IPS-18a (cell line): ENCODE measurements around the gene CCL8.

ENCODE experiments used
- H3K27ac ChIP-seq: one replicate; pipeline ENCODE4 v1.5.1; 2013; ENCODE audit warnings: low read length
- H3K27me3 ChIP-seq: one replicate; pipeline ENCODE4 v1.6.1; 2013; ENCODE audit warnings: mild to moderate bottlenecking, low read length; ENCODE audit not compliant: control insufficient read depth, insufficient read depth
- H3K36me3 ChIP-seq: one replicate; pipeline ENCODE4 v1.6.1; 2013; ENCODE audit warnings: low read depth, low read length; ENCODE audit not compliant: control insufficient read depth
- H3K4me1 ChIP-seq: one replicate; pipeline ENCODE4 v1.6.1; 2013; ENCODE audit warnings: low read depth, low read length; ENCODE audit not compliant: control insufficient read depth
- H3K4me3 ChIP-seq: one replicate; pipeline ENCODE4 v1.5.1; 2013; ENCODE audit warnings: low read length
- H3K9ac ChIP-seq: one replicate; pipeline ENCODE4 v1.6.1; 2013; ENCODE audit warnings: mild to moderate bottlenecking, low read length, moderate library complexity
- H3K9me3 ChIP-seq: one replicate; pipeline ENCODE4 v1.6.1; 2013; ENCODE audit warnings: low read depth, low read length; ENCODE audit not compliant: control insufficient read depth

Gene CCL8

DNA sequence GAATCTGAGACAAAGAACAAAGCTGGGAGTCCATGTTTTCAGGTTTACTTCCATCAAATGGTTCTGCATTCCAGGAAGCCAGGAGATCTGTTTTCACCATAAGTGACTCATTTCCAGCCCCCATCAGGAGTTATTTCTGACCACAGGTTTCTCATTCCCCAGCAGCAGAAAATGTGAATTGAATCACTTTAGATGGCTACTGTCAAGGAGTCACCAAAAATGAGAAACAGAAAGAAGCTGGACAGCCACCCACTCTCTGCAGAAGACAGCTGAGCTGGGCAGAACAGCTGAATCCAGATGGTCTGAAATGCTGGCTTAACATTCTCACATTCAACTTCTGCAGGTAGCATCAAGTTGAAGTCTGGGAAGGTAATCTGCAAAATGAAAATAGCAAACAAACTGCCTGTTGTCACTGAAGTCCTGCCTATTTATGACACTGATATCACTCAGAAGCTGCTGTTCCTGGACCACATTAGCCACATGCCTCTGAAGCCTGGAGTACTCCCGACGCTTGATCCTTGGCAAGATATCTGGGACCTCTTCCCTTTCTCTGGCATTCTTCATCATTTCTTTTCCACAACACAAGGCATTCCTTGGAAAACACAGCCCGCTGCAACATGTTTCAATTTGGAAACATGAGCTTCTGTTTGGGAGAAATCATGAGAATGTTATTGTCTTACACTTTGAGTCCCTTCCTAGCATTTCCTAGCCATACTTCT is 18.4 kb upstream of the CCL8 start:
- H3K9ac ChIP-seq: no peak overlapping the region
- H3K36me3 ChIP-seq: no peaks in the 10 kb centered on the region
- no peak overlapping the region for H3K4me3 ChIP-seq
- no peaks in the 10 kb centered on the region for H3K9me3 ChIP-seq
- H3K27ac ChIP-seq: no peak overlapping the region
- H3K4me1 ChIP-seq: peaks cover 3% of the 10 kb centered on the region
- peaks cover 9% of the 10 kb centered on the region for H3K27me3 ChIP-seq

- Histone ChIP-seq H3K4me1 (peaks cover 3% of the 10 kb centered on the region), H3K9ac (no peak overlapping the region), H3K27ac (no peak overlapping the region), H3K9me3 (no peaks in the 10 kb centered on the region), H3K27me3 (peaks cover 9% of the 10 kb centered on the region), H3K36me3 (no peaks in the 10 kb centered on the region), H3K4me3 (no peak overlapping the region)
Observed at GRCh38 chr17:34301986-34302385, 17.2 kb upstream of the CCL8 start.

GRCh38 chr17:34302636-34303035 is 16.6 kb upstream of the CCL8 start:
- Histone ChIP-seq H3K9me3 (no peaks in the 10 kb centered on the region), H3K27ac (no peak overlapping the region)

GRCh38 chr17:34303606-34304005 is 15.6 kb upstream of the CCL8 start:
- H3K4me3 ChIP-seq: no peak overlapping the region
- H3K27me3 ChIP-seq: peaks cover 6% of the 10 kb centered on the region
- H3K4me1 ChIP-seq: peaks cover under 1% of the 10 kb centered on the region
- H3K9me3 ChIP-seq: no peaks in the 10 kb centered on the region
- H3K9ac ChIP-seq: no peak overlapping the region
- no peaks in the 10 kb centered on the region for H3K36me3 ChIP-seq
- no peak overlapping the region for H3K27ac ChIP-seq

More at GRCh38 chr17:34302636-34303035, 16.6 kb upstream of the CCL8 start:
- H3K9ac ChIP-seq: no peak overlapping the region
- peaks cover 3% of the 10 kb centered on the region for H3K4me1 ChIP-seq
- no peak overlapping the region for H3K4me3 ChIP-seq
- no peaks in the 10 kb centered on the region for H3K36me3 ChIP-seq
- H3K27me3 ChIP-seq: peaks cover 9% of the 10 kb centered on the region

GRCh38 chr17:34305061-34305460 is 14.2 kb upstream of the CCL8 start:
- no peak overlapping the region for H3K9ac ChIP-seq

GRCh38 chr17:34305606-34306005 is 13.6 kb upstream of the CCL8 start:
- no peaks in the 10 kb centered on the region for H3K4me1 ChIP-seq
- H3K9me3 ChIP-seq: no peaks in the 10 kb centered on the region
- no peak overlapping the region for H3K9ac ChIP-seq
- H3K27ac ChIP-seq: no peak overlapping the region
- no peaks in the 10 kb centered on the region for H3K36me3 ChIP-seq
- no peak overlapping the region for H3K4me3 ChIP-seq
- no peaks in the 10 kb centered on the region for H3K27me3 ChIP-seq

More at GRCh38 chr17:34305061-34305460, 14.2 kb upstream of the CCL8 start:
- Histone ChIP-seq H3K27me3 (no peaks in the 10 kb centered on the region), H3K27ac (no peak overlapping the region), H3K9me3 (no peaks in the 10 kb centered on the region), H3K4me1 (no peaks in the 10 kb centered on the region), H3K36me3 (no peaks in the 10 kb centered on the region), H3K4me3 (no peak overlapping the region)

DNA sequence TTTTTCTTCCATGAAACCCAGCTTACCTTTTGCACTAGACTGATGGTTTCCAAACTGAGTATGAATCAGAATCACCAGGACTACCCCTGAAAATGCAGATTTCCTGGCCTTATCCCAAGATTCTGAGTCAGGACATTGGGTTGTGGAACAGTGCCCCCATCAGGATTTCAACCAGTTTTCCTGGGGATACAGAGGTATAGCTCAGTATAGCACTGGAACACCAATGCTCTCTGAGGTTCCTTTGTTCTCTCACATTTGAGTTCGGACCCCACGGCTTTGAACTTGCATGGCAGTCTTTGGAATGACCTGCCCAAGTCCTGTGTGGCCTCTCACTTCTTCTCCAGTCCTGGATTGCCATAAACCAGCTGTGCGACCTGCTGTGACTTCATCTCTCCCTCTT is 12.8 kb upstream of the CCL8 start:
- Histone ChIP-seq H3K27ac (no peak overlapping the region), H3K4me1 (no peaks in the 10 kb centered on the region), H3K9me3 (no peaks in the 10 kb centered on the region)

GRCh38 chr17:34307110-34307509 is 12.1 kb upstream of the CCL8 start:
- Histone ChIP-seq H3K27ac (no peak overlapping the region), H3K27me3 (no peaks in the 10 kb centered on the region), H3K9me3 (no peaks in the 10 kb centered on the region), H3K4me3 (no peak overlapping the region), H3K36me3 (no peaks in the 10 kb centered on the region), H3K9ac (no peak overlapping the region), H3K4me1 (no peaks in the 10 kb centered on the region)

More for the DNA sequence above, 12.8 kb upstream of the CCL8 start:
- no peak overlapping the region for H3K9ac ChIP-seq
- no peaks in the 10 kb centered on the region for H3K27me3 ChIP-seq
- no peaks in the 10 kb centered on the region for H3K36me3 ChIP-seq
- no peak overlapping the region for H3K4me3 ChIP-seq

- H3K9ac ChIP-seq: no peak overlapping the region
- no peaks in the 10 kb centered on the region for H3K36me3 ChIP-seq
- H3K4me1 ChIP-seq: no peaks in the 10 kb centered on the region
- H3K9me3 ChIP-seq: no peaks in the 10 kb centered on the region
- no peaks in the 10 kb centered on the region for H3K27me3 ChIP-seq
- H3K27ac ChIP-seq: no peak overlapping the region
- no peak overlapping the region for H3K4me3 ChIP-seq
Observed at GRCh38 chr17:34308371-34308770, 10.9 kb upstream of the CCL8 start.

DNA sequence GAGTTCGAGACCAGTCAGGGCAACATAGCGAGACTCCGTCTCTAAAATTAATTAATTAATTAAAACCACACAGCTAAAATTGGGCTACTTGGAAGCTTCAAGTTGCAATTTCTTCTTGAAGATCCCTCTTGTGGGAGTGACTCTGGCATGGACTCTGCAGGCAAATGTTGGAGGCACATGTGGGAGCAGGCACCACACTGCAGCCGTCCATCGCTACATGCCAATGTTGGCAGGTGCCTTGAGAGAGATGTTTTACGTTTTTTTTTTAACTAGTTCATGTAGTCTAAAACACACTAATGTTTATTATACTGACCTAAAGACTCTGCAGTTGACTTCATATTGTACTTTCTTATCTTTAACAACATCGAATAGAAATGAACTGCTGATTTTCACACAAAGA is 7.9 kb upstream of the CCL8 start:
- no peaks in the 10 kb centered on the region for H3K36me3 ChIP-seq
- no peaks in the 10 kb centered on the region for H3K9me3 ChIP-seq
- no peak overlapping the region for H3K4me3 ChIP-seq
- no peak overlapping the region for H3K9ac ChIP-seq
- H3K4me1 ChIP-seq: no peaks in the 10 kb centered on the region
- no peak overlapping the region for H3K27ac ChIP-seq
- H3K27me3 ChIP-seq: no peaks in the 10 kb centered on the region

DNA sequence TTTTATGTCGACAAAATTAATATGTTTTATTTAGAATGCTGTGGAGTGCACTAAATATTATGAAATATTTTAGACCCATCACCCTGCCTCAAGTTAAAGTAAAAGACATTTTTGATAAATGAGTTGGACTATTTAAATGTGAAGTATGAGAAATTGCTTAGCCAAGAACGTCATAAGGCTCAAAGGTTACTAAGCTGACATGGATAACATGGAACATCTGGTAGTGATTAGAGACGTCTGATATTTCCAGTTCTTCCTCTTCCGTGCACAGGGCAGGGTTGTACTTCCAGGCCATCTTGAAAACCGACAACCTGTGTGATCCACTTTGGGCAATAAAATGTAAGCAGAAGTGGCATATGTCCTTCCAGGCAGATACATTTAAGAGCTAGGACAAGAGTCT is 7.2 kb upstream of the CCL8 start:
- H3K27ac ChIP-seq: no peak overlapping the region
- no peaks in the 10 kb centered on the region for H3K27me3 ChIP-seq
- H3K9me3 ChIP-seq: no peaks in the 10 kb centered on the region
- H3K36me3 ChIP-seq: no peaks in the 10 kb centered on the region
- H3K4me1 ChIP-seq: no peaks in the 10 kb centered on the region
- no peak overlapping the region for H3K9ac ChIP-seq
- H3K4me3 ChIP-seq: no peak overlapping the region

GRCh38 chr17:34313164-34313563 is 6.1 kb upstream of the CCL8 start:
- Histone ChIP-seq H3K27ac (no peak overlapping the region), H3K27me3 (no peaks in the 10 kb centered on the region), H3K36me3 (no peaks in the 10 kb centered on the region), H3K9me3 (no peaks in the 10 kb centered on the region), H3K9ac (no peak overlapping the region), H3K4me3 (no peak overlapping the region), H3K4me1 (no peaks in the 10 kb centered on the region)
